Fibroblast of mammary gland (primary cell): ENCODE data around the gene ZBTB21.
A peak's percentile ranks its signal among the peaks of the same experiment; 100 is the strongest.

ENCODE experiments used
- DNase-seq: peaks from one replicate; pipeline ENCODE4 v3.0.0-alpha.2; 2010; ENCODE audit warnings: low read depth
- H3K4me3 ChIP-seq: 2 replicates; pipeline ENCODE4 v1.5.1; 2011; ENCODE audit warnings: low read depth, mild to moderate bottlenecking, low read length, moderate library complexity; ENCODE audit not compliant: control insufficient read depth
- CTCF ChIP-seq: conservative IDR thresholded peaks from 2 replicates; pipeline ENCODE4 v1.5.1; 2011; ENCODE audit warnings: low read depth, low read length, inconsistent platforms; ENCODE audit not compliant: control insufficient read depth, insufficient read depth

The ZBTB21 gene

GRCh38 chr21:41955516-41955915 lies 54.6 kb downstream of the ZBTB21 start:
- H3K4me3 ChIP-seq: no peak overlapping the region
- no peak for DNase-seq
- no peak for TF ChIP-seq CTCF

- no peak for TF ChIP-seq CTCF
- no peak overlapping the region for H3K4me3 ChIP-seq
- no peak for DNase-seq
Observed at GRCh38 chr21:41954654-41955499, 55.3 kb downstream of the ZBTB21 start.

GRCh38 chr21:41953831-41954653 lies 56.1 kb downstream of the ZBTB21 start, which contains the start of gene C2CD2:
Gene C2CD2 (minus strand): TSS chr21:41954018. CDS start chr21:41953648, 370 bp downstream.
- DNase-seq: peak; percentile 70
- H3K4me3 ChIP-seq: peak within 1 kb of the TSS; percentile 79
- TF ChIP-seq CTCF: no peak

GRCh38 chr21:41953249-41953830 lies 56.8 kb downstream of the ZBTB21 start:
- TF ChIP-seq CTCF: no peak
- DNase-seq: no peak
- H3K4me3 ChIP-seq: peak overlapping the region; percentile 79

GRCh38 chr21:41952568-41953248 lies 57.5 kb downstream of the ZBTB21 start:
- H3K4me3 ChIP-seq: peak overlapping the region; percentile 79
- DNase-seq: peak; percentile 29
- no peak for TF ChIP-seq CTCF

- H3K4me3 ChIP-seq: peak overlapping the region; percentile 79
- no peak for DNase-seq
- no peak for TF ChIP-seq CTCF
Observed at GRCh38 chr21:41951876-41952567, 58.1 kb downstream of the ZBTB21 start.
